ENCODE data around the gene NPM1. TPM values are rescaled to one million over a fixed set of nuclear protein-coding genes. Genes with fewer than 3 reads are reported as not detected.
"Not testable (repeated sequence)": the region's sequence is repeated elsewhere in the genome, so short reads cannot be mapped to it uniquely, and the experiment has no call there.

NPM1 gene
- total RNA-seq, 1 donor from 2014 or later = 389 TPM

DNA sequence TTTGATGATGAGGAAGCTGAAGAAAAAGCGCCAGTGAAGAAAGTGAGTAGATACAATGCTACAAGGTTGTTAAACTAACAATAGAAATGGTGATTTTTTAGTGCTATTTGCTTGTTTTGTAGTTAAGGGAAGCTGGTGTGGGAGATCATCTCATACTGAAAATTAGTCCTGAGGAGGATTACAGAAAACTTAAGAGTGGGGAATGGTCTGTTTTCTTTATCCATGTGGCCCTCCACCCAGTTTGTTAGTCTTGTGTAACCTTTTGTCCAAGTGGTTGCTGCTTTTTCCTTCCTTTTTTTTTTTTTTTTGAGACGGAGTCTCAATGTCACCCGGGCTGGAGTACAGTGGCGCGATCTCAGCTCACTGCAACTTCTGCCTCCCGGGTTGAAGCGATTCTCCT lies 12.5 kb downstream of the NPM1 start:
- H3K27ac ChIP-seq (replicated peaks) = no peak overlapping the region
- DNase-seq = no peak
- TF ChIP-seq, protein P1, sequence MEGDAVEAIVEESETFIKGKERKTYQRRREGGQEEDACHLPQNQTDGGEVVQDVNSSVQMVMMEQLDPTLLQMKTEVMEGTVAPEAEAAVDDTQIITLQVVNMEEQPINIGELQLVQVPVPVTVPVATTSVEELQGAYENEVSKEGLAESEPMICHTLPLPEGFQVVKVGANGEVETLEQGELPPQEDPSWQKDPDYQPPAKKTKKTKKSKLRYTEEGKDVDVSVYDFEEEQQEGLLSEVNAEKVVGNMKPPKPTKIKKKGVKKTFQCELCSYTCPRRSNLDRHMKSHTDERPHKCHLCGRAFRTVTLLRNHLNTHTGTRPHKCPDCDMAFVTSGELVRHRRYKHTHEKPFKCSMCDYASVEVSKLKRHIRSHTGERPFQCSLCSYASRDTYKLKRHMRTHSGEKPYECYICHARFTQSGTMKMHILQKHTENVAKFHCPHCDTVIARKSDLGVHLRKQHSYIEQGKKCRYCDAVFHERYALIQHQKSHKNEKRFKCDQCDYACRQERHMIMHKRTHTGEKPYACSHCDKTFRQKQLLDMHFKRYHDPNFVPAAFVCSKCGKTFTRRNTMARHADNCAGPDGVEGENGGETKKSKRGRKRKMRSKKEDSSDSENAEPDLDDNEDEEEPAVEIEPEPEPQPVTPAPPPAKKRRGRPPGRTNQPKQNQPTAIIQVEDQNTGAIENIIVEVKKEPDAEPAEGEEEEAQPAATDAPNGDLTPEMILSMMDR (IDR thresholded peaks at IDR 0.05; ENCODE audit: borderline replicate concordance) = no peak
- no peaks in the 10 kb centered on the region for H3K9me3 ChIP-seq (replicated peaks)
- peaks cover 61% of the 10 kb centered on the region for H3K36me3 ChIP-seq
- no peak overlapping the region for H3K4me3 ChIP-seq
- intact Hi-C loops (cut with micrococcal nuclease) = no loop called here
- H3K27me3 ChIP-seq (ENCODE audit: low read depth) = no peaks in the 10 kb centered on the region
- H3K4me1 ChIP-seq = peaks cover 42% of the 10 kb centered on the region

DNA sequence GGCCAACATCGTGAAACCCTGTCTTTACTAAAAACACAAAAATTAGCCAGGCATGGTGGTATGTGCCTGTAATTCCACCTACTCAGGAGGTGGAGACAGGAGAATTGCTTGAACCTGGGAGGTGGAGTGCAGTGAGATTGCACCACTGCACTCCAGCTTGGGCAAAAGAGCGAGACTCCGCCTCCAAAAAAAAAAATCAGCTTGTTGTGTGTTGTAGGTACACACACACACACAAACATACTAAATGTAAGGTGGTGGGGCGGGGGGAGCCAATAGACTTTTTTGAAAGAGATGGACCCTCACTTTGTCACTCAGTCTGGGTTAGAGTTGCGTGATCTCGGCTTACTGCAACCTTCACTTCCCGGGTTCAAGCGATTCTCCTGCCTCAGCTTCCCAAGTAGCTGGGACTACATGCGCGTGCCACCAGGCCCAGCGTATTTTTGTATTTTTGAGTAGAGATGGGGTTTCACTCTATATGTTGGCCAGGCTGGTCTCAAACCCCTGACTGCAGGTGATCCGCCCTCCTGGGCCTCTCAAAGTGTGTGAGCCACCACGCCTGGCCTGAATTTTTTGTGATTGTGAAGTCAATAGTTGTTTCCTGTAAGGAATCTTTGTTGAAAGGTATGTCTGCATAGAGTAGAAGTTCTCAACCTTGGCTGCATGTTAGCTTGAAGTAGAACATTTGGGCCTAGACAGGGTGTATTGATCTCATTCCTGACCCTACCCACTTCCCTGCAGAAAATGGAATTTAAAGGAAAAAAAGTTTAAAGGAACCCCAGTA lies 13.7 kb downstream of the NPM1 start:
- TF ChIP-seq, protein P1 (IDR thresholded peaks at IDR 0.05; ENCODE audit: borderline replicate concordance) = no peak
- peaks cover 60% of the 10 kb centered on the region for H3K36me3 ChIP-seq
- intact Hi-C loops (cut with micrococcal nuclease) = no loop called here
- no peaks in the 10 kb centered on the region for H3K9me3 ChIP-seq (replicated peaks)
- H3K4me1 ChIP-seq = peaks cover 45% of the 10 kb centered on the region
- no peaks in the 10 kb centered on the region for H3K27me3 ChIP-seq (ENCODE audit: low read depth)
- DNase-seq = no peak
- H3K27ac ChIP-seq (replicated peaks) = no peak overlapping the region
- H3K4me3 ChIP-seq = no peak overlapping the region

DNA sequence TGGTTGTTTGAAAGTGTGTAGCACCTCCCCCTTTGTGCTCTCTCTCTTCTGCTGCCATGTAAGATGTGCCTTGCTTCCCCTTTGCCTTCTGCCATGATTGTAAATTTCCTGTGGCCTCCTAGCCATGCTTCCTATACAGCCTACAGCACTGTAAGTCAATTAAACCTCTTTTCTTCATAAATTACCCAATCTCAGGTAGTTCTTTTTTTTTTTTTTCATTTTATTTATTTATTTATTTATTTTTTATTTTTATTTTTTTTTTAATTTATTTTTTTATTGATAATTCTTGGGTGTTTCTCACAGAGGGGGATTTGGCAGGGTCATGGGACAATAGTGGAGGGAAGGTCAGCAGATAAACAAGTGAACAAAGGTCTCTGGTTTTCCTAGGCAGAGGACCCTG lies 15.1 kb downstream of the NPM1 start:
- H3K27me3 ChIP-seq (ENCODE audit: low read depth); intact Hi-C loops (cut with micrococcal nuclease); DNase-seq; H3K4me3 ChIP-seq; H3K27ac ChIP-seq (replicated peaks); H3K9me3 ChIP-seq (replicated peaks): not testable (repeated sequence)
- Histone ChIP-seq H3K36me3 (peaks cover 60% of the 10 kb centered on the region), H3K4me1 (peaks cover 39% of the 10 kb centered on the region)

DNA sequence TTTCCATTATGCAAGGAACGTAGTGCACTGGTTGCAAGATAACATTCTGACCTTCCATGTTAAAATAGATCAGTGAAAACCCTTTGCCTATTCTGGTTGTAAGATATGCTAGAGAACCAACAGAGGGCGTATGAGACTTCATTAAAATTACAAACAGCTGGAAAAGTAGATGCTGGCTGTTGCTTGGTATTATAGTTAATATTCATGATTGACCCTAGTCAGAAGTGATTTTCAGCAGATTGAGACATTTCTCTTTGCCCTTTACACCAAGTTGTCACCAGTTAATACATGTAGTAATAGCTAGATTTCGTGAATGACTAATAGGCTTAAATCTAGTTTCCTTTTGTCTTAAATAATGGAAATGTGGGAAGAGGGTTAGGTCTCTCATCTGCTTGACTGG lies 18.0 kb downstream of the NPM1 start:
- Histone ChIP-seq H3K9me3 (replicated peaks) (no peaks in the 10 kb centered on the region), H3K27me3 (ENCODE audit: low read depth) (no peaks in the 10 kb centered on the region), H3K36me3 (peaks cover 69% of the 10 kb centered on the region), H3K27ac (replicated peaks) (no peak overlapping the region), H3K4me3 (no peak overlapping the region), H3K4me1 (peaks cover 48% of the 10 kb centered on the region)
- TF ChIP-seq, protein P1 (IDR thresholded peaks at IDR 0.05; ENCODE audit: borderline replicate concordance) = peak; percentile 58
- no peak for DNase-seq
- intact Hi-C loops (cut with micrococcal nuclease) = no loop called here

DNA sequence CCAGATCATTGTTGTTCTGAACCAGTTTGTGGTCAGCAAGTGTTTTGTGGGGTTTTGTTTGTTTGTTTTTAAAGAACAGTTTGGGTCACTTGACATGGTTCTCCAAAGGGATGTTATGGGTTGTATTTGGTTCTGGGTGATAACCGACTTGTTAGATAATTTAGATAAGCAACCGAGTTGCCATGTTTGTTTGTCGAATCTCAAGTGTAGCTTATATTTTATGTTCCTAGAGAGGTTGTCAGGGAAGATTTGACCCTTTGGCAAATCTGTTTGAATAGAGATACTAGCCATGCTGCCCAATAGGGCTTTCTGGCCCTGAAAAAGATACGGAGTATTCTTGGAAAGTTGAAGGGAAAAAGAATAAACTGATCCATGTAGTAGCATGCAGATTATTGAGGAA lies 19.6 kb downstream of the NPM1 start:
- Histone ChIP-seq H3K4me1 (peaks cover 46% of the 10 kb centered on the region), H3K27me3 (ENCODE audit: low read depth) (no peaks in the 10 kb centered on the region), H3K27ac (replicated peaks) (no peak overlapping the region), H3K9me3 (replicated peaks) (no peaks in the 10 kb centered on the region), H3K36me3 (peaks cover 70% of the 10 kb centered on the region), H3K4me3 (no peak overlapping the region)
- no peak for DNase-seq
- TF ChIP-seq, protein P1 (IDR thresholded peaks at IDR 0.05; ENCODE audit: borderline replicate concordance) = no peak
- intact Hi-C loops (cut with micrococcal nuclease) = no loop called here
